Brain microvascular endothelial cell (primary cell): ENCODE measurements around the gene IQCF2.

Experiments used
- DNase-seq: peaks from one replicate; pipeline ENCODE4 v3.0.0-alpha.2; 2020
- H3K27ac ChIP-seq: fragments of 250-450 bp; sonication (Bioruptor Pico); 2 replicates; pipeline ENCODE4 v1.5.1; 2020; ENCODE audit warnings: mild to moderate bottlenecking, moderate library complexity
- H3K27me3 ChIP-seq: fragments of 250-450 bp; sonication (Bioruptor Pico); replicated peaks from 2 replicates; pipeline ENCODE4 v1.5.1; 2020; ENCODE audit warnings: mild to moderate bottlenecking
- H3K36me3 ChIP-seq: fragments of 250-450 bp; sonication (Bioruptor Pico); replicated peaks from 2 replicates; pipeline ENCODE4 v1.5.1; 2020; ENCODE audit warnings: mild to moderate bottlenecking
- H3K4me3 ChIP-seq: 2 replicates; pipeline ENCODE4 v1.5.1; 2011; ENCODE audit warnings: low read depth, mild to moderate bottlenecking, control low read depth, low read length, moderate library complexity
- in situ Hi-C: cut with HindIII; loops from 2 replicates; pipeline ENCODE4 v1.10.0; 2017; ENCODE audit warnings: low sequenced_read_pairs, low pct_ligation_motif_present
- TF ChIP-seq, protein P1 (sequence below): IDR thresholded peaks from 2 replicates; pipeline ENCODE4 v1.5.1; 2011; ENCODE audit warnings: low read depth, mild to moderate bottlenecking, moderate library complexity, low read length, control low read depth, inconsistent platforms; ENCODE audit errors: missing control alignments

IQCF2 gene

DNA sequence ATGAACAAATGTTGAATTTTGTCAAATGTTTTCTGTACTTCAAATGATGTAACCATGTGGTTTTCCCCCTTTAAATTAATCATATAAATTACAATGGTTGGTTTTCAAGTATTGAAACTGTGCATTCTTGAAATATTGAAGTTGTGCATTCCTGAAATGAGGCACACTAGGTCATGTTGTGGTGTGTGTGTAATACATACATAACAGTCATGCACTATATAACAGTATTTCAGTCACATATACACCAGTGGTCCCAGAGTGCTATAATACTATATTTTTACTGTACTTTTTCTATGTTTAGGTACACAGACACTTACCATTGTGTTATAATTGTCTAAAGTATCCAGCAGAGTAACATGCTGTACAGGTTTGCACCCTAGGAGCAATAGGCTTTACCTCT lies 25.0 kb downstream of the IQCF2 start:
- in situ Hi-C loops = no loop called here
- Histone ChIP-seq H3K27ac (no peak overlapping the region), H3K27me3 (no peaks in the 10 kb centered on the region), H3K36me3 (no peaks in the 10 kb centered on the region), H3K4me3 (no peak overlapping the region)
- no peak for DNase-seq
- TF ChIP-seq, protein P1, sequence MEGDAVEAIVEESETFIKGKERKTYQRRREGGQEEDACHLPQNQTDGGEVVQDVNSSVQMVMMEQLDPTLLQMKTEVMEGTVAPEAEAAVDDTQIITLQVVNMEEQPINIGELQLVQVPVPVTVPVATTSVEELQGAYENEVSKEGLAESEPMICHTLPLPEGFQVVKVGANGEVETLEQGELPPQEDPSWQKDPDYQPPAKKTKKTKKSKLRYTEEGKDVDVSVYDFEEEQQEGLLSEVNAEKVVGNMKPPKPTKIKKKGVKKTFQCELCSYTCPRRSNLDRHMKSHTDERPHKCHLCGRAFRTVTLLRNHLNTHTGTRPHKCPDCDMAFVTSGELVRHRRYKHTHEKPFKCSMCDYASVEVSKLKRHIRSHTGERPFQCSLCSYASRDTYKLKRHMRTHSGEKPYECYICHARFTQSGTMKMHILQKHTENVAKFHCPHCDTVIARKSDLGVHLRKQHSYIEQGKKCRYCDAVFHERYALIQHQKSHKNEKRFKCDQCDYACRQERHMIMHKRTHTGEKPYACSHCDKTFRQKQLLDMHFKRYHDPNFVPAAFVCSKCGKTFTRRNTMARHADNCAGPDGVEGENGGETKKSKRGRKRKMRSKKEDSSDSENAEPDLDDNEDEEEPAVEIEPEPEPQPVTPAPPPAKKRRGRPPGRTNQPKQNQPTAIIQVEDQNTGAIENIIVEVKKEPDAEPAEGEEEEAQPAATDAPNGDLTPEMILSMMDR = no peak

DNA sequence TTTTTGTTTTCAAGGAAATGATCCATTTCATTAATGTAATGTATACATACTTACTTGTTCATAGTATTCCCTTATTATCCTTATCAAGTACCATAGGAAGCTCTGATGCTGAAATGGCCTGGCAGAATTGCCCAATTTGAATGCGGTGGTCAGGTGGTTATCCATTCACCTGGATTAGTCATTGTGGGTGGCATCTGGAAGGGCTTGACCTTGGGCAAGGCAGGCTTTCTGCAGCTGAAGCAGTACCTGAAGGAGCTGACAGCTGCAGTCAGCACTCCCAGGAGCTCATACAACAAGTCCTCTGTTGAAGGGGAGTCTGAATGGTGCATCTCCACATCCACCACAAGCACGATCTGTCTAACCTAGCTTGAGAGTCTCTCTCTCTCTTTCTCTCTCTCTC lies 26.2 kb downstream of the IQCF2 start:
- Histone ChIP-seq H3K27me3 (no peaks in the 10 kb centered on the region), H3K36me3 (no peaks in the 10 kb centered on the region), H3K27ac (no peak overlapping the region), H3K4me3 (no peak overlapping the region)
- in situ Hi-C loops = no loop called here
- TF ChIP-seq, protein P1 = no peak
- DNase-seq = no peak

DNA sequence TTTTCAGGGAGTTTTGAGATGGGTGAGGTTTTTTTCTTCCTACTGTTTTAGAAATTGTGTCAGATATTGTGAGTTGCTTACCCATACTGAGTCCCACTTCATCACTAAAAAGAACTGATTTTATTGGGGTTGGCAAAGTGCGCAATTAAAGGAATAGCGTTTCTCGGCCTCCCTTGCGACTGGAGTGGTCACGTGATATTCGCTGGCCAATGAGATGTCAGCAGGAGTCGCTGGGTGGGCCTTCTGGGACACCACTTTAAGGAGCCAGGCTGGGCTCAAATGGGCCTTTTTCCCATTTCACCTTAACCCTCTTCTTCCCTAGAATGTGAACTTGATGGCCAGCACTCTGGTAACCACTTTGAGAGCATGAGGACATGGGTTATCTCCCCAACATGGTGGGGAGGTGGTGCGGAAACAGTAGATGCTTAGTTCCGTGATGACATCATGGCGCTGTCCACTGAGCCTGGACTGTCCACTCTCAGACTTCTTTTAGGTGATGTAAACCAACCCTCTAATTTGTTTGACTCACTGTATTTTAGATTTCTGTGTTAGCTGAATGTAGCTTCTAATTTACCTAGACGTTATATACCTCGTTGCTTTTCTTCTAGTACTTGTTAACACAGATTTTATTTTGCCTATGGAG lies 27.2 kb downstream of the IQCF2 start:
- H3K27me3 ChIP-seq = no peaks in the 10 kb centered on the region
- DNase-seq = no peak
- in situ Hi-C loops = no loop called here
- no peak overlapping the region for H3K4me3 ChIP-seq
- H3K36me3 ChIP-seq = no peaks in the 10 kb centered on the region
- no peak overlapping the region for H3K27ac ChIP-seq
- TF ChIP-seq, protein P1 = no peak

DNA sequence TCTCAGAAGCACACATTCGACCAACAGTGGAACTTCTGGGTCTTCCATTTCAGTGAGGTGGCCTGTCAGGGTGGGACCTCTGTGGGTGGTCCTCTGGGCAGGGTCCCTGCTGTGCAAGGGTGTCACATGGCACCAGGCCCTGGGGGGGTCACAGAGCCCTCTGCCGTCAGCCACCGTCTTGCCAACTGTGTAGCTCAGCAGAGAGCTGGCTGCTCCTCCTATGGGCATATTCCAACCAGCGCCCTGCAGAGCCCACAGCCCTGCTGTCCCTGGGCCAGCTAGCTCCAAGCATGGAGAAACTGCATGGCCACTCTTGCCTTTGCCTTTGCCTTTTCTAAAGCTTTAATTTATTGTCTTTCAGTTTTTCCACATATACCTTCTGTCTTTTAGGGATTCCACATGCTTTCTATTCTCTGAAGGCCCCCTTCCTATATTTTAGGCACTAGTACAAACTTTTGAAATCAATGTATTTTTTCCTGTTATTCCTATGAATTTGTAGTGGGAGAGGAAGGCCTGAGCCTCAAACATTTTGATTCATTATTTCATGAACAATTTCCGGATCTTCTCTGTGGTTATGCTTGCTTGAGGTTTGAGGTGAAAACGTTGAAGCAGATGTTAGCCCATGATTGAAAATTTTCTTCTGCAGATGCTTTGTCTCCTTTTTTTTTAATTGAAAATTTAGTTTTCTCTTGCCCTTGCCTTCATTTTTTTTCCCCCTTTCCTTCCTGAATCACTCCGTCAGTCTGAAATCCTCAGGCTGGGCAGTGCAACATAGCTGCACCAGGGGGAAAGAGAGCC lies 30.0 kb downstream of the IQCF2 start:
- Histone ChIP-seq H3K27ac (no peak overlapping the region), H3K4me3 (no peak overlapping the region), H3K36me3 (no peaks in the 10 kb centered on the region), H3K27me3 (no peaks in the 10 kb centered on the region)
- TF ChIP-seq, protein P1 = no peak
- DNase-seq = no peak
- in situ Hi-C loops = no loop called here

DNA sequence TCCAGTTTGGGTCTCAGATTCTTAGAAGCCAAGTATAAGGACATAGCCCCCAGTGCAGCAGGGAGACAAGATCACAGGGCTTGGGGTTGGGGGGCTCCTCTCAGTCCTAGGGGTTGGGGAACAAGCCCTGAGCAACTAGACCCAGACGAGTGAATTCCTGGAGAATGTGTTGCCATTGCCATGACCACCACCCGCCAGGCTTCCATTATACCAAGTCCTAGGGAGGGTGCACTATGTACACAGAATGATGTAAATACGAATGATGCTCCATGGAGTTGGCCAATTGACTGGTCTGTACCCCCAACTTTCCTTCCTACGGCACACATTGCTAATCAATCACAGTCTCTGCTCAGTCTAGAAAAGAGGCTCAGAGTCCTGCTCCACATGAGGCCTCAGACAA lies 33.0 kb downstream of the IQCF2 start:
- in situ Hi-C loops = no loop called here
- TF ChIP-seq, protein P1 = no peak
- no peak overlapping the region for H3K27ac ChIP-seq
- H3K27me3 ChIP-seq = no peaks in the 10 kb centered on the region
- no peaks in the 10 kb centered on the region for H3K36me3 ChIP-seq
- no peak for DNase-seq
- H3K4me3 ChIP-seq = no peak overlapping the region
